Activated naive CD4-positive, alpha-beta T cell treated with anti-CD3 and anti-CD28 coated beads for 36 hours (primary cell): ENCODE data around the gene ST7. TPM values are rescaled to one million over a fixed set of nuclear protein-coding genes. Genes with fewer than 3 reads are reported as not detected.
"Not testable (repeated sequence)": the region's sequence is repeated elsewhere in the genome, so short reads cannot be mapped to it uniquely, and the experiment has no call there.

Source experiments
- CTCF ChIA-PET: fragments of 350-600 bp; sonication (Branson Sonifier 250); formaldehyde crosslinking; loops from one replicate; lab custom pipeline; 2021; ENCODE audit warnings: antibody characterized with exemption; lab: Charles Lee
- DNase-seq: peaks from one replicate; pipeline ENCODE4 v3.0.0-alpha.2; 2020
- H3K27ac Mint-ChIP-seq: one replicate; pipeline ENCODE4 v1.8.0; 2021; ENCODE audit warnings: mild to moderate bottlenecking, mixed read lengths
- H3K27me3 Mint-ChIP-seq: one replicate; pipeline ENCODE4 v1.8.0; 2021; ENCODE audit warnings: low read depth, mixed read lengths
- H3K36me3 Mint-ChIP-seq: one replicate; pipeline ENCODE4 v1.8.0; 2021; ENCODE audit warnings: low read depth, mixed read lengths
- H3K4me1 Mint-ChIP-seq: one replicate; pipeline ENCODE4 v1.8.0; 2021; ENCODE audit warnings: low read depth, mixed read lengths
- H3K4me3 Mint-ChIP-seq: one replicate; pipeline ENCODE4 v1.8.0; 2021; ENCODE audit warnings: mild to moderate bottlenecking, moderate library complexity, mixed read lengths
- H3K9me3 Mint-ChIP-seq: one replicate; pipeline ENCODE4 v1.8.0; 2021; ENCODE audit warnings: mixed read lengths
- intact Hi-C: fragments of 100-400 bp; cut with micrococcal nuclease; formaldehyde crosslinking; loops from one replicate; pipeline ENCODE4 v1.15.1; 2023
- total RNA-seq, 2 experiments: library from RNA; stranded (reverse); gene quantifications; one replicate each; pipeline ENCODE4 v1.2.3, GENCODE V29; 2021

ST7 gene
- total RNA-seq, 2 experiments from 2014 or later = 4.1 to 5.2 TPM

DNA sequence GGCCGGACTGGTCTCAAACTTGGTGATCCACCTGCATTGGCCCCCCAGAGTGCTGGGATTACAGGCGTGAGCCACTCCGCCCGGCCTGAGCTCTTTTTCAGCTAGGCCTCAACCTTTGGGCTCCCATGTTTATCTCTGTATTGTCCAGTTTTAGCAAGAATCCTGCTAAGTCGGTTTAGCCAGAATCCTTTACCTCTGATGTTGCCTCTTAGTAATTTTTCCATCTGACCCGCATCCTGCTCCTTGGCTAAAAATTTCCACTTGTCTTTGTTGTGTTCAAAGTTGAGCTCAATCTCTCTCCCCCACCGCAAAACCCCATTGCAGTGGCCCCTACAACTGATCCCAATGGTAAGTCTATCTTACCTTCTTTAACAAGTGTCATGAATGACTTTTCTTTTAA is 20.7 kb upstream of the ST7 start:
- Mint-ChIP-seq H3K36me3 (no peaks in the 10 kb centered on the region), H3K4me3 (no peak overlapping the region), H3K27me3 (peaks cover 4% of the 10 kb centered on the region), H3K27ac (no peak overlapping the region), H3K9me3 (no peaks in the 10 kb centered on the region), H3K4me1 (peaks cover 3% of the 10 kb centered on the region)
- CTCF ChIA-PET = interaction anchor here (0.5 to 1.7 kb wide), 13 partner anchors 10 to 804 kb away, joined by 3 to 8 read pairs (median 4); no protein-coding TSS in a partner anchor
- intact Hi-C loops = loop anchor here (5.0 kb wide), 1 partner anchor 455 kb away; no protein-coding TSS in a partner anchor
- DNase-seq = no peak

- Mint-ChIP-seq H3K36me3 (no peaks in the 10 kb centered on the region), H3K27me3 (peaks cover 4% of the 10 kb centered on the region), H3K4me3 (no peak overlapping the region), H3K9me3 (no peaks in the 10 kb centered on the region), H3K27ac (no peak overlapping the region), H3K4me1 (peaks cover 3% of the 10 kb centered on the region)
- intact Hi-C loops = loop anchor here (5.0 kb wide), 1 partner anchor 454 kb away; no protein-coding TSS in a partner anchor
- DNase-seq = no peak
- CTCF ChIA-PET = interaction anchor here (0.7 to 1.7 kb wide), 8 partner anchors 9 to 194 kb away, joined by 3 to 8 read pairs (median 5); no protein-coding TSS in a partner anchor
Measured at GRCh38 chr7:116933465-116933864, 19.8 kb upstream of the ST7 start.

GRCh38 chr7:116934580-116934979 is 18.7 kb upstream of the ST7 start:
- CTCF ChIA-PET = interaction anchor here (0.7 kb wide), 1 partner anchor 91 kb away, joined by 3 read pairs; no protein-coding TSS in a partner anchor
- Mint-ChIP-seq H3K27ac (no peak overlapping the region), H3K9me3 (no peaks in the 10 kb centered on the region), H3K4me1 (peaks cover 3% of the 10 kb centered on the region), H3K4me3 (no peak overlapping the region), H3K36me3 (no peaks in the 10 kb centered on the region), H3K27me3 (peaks cover 4% of the 10 kb centered on the region)
- intact Hi-C loops = loop anchor here (5.0 kb wide), 1 partner anchor 453 kb away; no protein-coding TSS in a partner anchor
- no peak for DNase-seq

GRCh38 chr7:116936844-116937243 is 16.5 kb upstream of the ST7 start:
- DNase-seq, H3K36me3 Mint-ChIP-seq, H3K9me3 Mint-ChIP-seq, H3K27me3 Mint-ChIP-seq, intact Hi-C loops, H3K4me3 Mint-ChIP-seq, CTCF ChIA-PET, H3K27ac Mint-ChIP-seq, H3K4me1 Mint-ChIP-seq: not testable (repeated sequence)

GRCh38 chr7:116938678-116939077 is 14.6 kb upstream of the ST7 start:
- Mint-ChIP-seq H3K27me3 (peaks cover 4% of the 10 kb centered on the region), H3K4me3 (no peak overlapping the region), H3K4me1 (no peaks in the 10 kb centered on the region), H3K27ac (no peak overlapping the region), H3K36me3 (no peaks in the 10 kb centered on the region), H3K9me3 (no peaks in the 10 kb centered on the region)
- CTCF ChIA-PET = no interaction called here
- no peak for DNase-seq
- intact Hi-C loops = no loop called here

DNA sequence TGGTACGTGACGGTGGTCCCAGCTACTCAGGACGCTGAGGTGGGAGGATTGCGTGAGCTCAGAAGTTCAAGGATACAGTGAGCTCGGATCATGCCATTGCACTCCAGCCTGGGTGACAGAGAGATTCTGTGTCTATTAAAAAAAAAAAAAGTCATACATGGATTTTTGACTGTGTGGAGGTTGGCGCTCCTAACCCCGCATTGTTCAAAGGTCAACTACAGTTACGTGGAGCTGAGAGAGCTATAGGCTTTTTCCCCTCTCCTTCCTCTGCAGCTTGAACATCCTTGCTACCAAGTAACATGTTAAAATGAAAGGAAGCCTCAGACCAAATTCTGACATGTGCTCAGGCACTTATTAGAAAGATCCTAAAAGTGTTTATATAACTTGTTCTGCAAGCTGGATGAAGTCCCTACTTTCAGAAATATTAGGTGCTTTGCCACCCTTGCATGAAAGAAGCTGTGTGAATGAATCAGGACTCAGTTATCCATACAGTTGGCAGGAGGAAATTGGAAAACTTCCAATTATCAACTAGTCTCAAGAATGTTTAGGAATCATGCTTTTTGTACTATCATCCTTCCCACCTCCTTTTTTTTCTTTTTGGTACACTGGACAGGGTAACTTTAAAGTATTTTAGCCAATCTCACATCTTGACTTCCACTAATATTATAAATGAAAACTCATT is 12.5 kb upstream of the ST7 start:
- Mint-ChIP-seq H3K36me3 (no peaks in the 10 kb centered on the region), H3K9me3 (no peaks in the 10 kb centered on the region), H3K27me3 (peaks cover 2% of the 10 kb centered on the region), H3K4me3 (no peak overlapping the region), H3K27ac (no peak overlapping the region), H3K4me1 (no peaks in the 10 kb centered on the region)
- DNase-seq = no peak
- intact Hi-C loops = no loop called here
- CTCF ChIA-PET = interaction anchor here (0.7 to 0.9 kb wide), 2 partner anchors 44 to 154 kb away, joined by 3 to 5 read pairs; no protein-coding TSS in a partner anchor

DNA sequence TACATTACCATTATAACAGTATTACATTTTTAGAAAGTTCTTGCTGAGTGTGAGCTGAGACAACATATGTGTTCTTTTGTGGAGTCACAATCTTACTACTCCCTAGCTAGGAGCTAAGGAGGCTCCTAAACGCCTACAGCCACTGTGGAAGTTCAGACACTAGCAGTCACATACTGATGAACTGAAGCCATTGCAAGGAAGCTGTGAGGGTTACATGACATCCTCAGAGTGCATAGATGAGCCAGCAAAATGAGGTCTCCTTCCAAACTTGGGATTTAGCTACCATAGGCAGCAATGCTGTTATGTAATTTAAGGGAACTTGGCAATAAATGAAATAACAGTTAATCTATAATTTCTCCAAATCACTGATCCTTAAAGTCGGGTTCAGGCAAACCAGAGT is 10.8 kb upstream of the ST7 start:
- Mint-ChIP-seq H3K27ac (no peak overlapping the region), H3K27me3 (no peaks in the 10 kb centered on the region), H3K4me3 (no peak overlapping the region), H3K36me3 (no peaks in the 10 kb centered on the region), H3K4me1 (no peaks in the 10 kb centered on the region), H3K9me3 (no peaks in the 10 kb centered on the region)
- DNase-seq = no peak
- intact Hi-C loops = no loop called here
- CTCF ChIA-PET = interaction anchor here (1.0 to 1.6 kb wide), 3 partner anchors 10 to 134 kb away, joined by 3 to 5 read pairs (median 3); no protein-coding TSS in a partner anchor

DNA sequence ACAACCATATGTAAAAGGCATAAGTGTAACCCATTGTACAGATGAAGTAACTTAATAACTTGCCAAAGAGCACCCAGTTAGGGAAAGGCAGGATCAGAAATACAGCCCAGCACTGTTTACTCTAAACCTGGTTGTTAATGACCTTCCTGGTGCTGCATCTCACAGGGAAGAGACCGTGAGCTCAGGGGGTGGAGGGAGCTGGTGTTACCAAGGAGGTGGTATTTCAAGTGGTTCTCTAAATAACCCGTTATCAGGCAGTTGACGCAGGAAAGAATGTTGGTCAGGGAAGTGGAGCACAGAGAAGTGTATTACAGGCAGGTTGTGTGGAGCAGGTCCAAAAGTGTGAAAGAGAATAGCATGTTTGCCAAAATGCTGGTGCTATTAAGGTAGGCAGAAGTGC is 4.4 kb upstream of the ST7 start:
- no peaks in the 10 kb centered on the region for H3K36me3 Mint-ChIP-seq
- CTCF ChIA-PET = no interaction called here
- intact Hi-C loops = no loop called here
- DNase-seq = no peak
- H3K27me3 Mint-ChIP-seq = no peaks in the 10 kb centered on the region
- H3K4me1 Mint-ChIP-seq = no peaks in the 10 kb centered on the region
- H3K9me3 Mint-ChIP-seq = no peaks in the 10 kb centered on the region
- no peak overlapping the region for H3K27ac Mint-ChIP-seq
- H3K4me3 Mint-ChIP-seq = no peak overlapping the region

GRCh38 chr7:116949941-116950801 is 3.1 kb upstream of the ST7 start:
- Mint-ChIP-seq H3K36me3 (no peaks in the 10 kb centered on the region), H3K4me1 (peaks cover 10% of the 10 kb centered on the region), H3K27me3 (no peaks in the 10 kb centered on the region), H3K4me3 (no peak overlapping the region), H3K9me3 (no peaks in the 10 kb centered on the region), H3K27ac (no peak overlapping the region)
- DNase-seq = no peak
- intact Hi-C loops = loop anchor here (10.0 kb wide), 1 partner anchor 735 kb away; the partner anchor contains the start of gene TES
- CTCF ChIA-PET = interaction anchor here (0.6 to 0.7 kb wide), 2 partner anchors 41 to 170 kb away, joined by 3 read pairs; no protein-coding TSS in a partner anchor

GRCh38 chr7:116950889-116951351 is 2.4 kb upstream of the ST7 start:
- Mint-ChIP-seq H3K4me3 (no peak overlapping the region), H3K27ac (no peak overlapping the region), H3K27me3 (no peaks in the 10 kb centered on the region), H3K4me1 (peaks cover 16% of the 10 kb centered on the region), H3K9me3 (no peaks in the 10 kb centered on the region), H3K36me3 (no peaks in the 10 kb centered on the region)
- CTCF ChIA-PET = interaction anchor here (0.6 kb wide), 1 partner anchor 169 kb away, joined by 3 read pairs; no protein-coding TSS in a partner anchor
- DNase-seq = no peak
- intact Hi-C loops = loop anchor here (10.0 kb wide), 1 partner anchor 736 kb away; the partner anchor contains the start of gene TES

- H3K4me1 Mint-ChIP-seq = peaks cover 21% of the 10 kb centered on the region
- no peaks in the 10 kb centered on the region for H3K36me3 Mint-ChIP-seq
- H3K27ac Mint-ChIP-seq = no peak overlapping the region
- no peak overlapping the region for H3K4me3 Mint-ChIP-seq
- no peaks in the 10 kb centered on the region for H3K27me3 Mint-ChIP-seq
- DNase-seq = no peak
- CTCF ChIA-PET = no interaction called here
- intact Hi-C loops = loop anchor here (10.0 kb wide), 1 partner anchor 737 kb away; the partner anchor contains the start of gene TES
- H3K9me3 Mint-ChIP-seq = no peaks in the 10 kb centered on the region
Measured at GRCh38 chr7:116951366-116952292, 1.7 kb upstream of the ST7 start.
